ENCODE data around the gene CDH13. TPM values are rescaled to one million over a fixed set of nuclear protein-coding genes. Genes with fewer than 3 reads are reported as not detected.

CDH13 gene
- total RNA-seq, 1 donor from 2014 or later: 22.9 TPM

DNA sequence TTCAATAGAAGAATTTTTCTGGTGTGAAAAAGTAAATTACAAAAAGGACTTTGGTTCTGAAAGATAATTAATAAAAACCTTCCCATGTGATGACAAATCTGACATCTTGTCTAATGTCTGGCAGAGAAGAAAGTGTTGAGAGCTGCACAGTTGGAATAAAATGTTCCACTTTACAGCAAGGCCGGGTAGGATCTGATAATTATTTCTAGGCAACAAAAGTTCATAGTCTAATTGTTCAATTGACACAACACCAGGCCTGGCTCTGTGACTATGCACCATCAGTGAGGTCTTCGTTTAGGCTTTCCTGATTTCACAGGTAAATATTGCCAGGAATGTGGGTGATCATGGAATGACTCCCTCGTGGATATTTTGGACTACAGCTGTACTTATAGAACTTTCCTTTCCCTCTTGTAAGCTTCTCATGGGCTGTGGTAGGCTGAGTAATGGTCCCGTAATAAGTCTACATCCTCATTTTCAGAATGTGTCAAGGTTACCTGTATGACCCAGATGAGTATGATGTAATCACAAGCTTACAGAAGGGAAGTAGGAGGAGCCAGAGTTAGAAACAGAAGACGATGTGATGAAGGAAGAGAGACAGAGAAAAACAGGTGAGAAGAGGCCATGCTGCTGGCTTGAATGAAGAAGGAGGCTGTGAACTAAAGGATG lies 217.0 kb downstream of the CDH13 start:
- DNase-seq (ENCODE audit: low read depth): no peak

DNA sequence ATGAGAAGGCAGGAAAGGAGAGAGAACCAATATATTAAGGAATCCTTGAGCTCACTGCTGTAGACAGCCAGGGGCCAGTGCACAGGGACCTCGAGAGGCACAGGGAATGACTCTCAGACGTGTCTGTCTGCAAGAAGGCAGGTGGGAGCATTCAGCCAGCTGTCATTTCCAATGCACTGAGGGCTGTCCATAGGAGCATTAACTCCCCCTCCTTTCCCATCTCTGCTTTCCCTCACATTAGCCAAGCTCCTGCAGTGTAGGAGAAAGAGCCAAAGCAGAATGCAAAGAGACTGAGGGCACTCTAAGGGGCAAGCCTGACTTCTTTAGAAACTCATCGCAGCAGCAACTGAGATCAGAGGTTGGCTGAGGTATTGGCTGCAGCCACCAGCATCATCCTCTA lies 218.3 kb downstream of the CDH13 start:
- DNase-seq (ENCODE audit: low read depth): no peak

DNA sequence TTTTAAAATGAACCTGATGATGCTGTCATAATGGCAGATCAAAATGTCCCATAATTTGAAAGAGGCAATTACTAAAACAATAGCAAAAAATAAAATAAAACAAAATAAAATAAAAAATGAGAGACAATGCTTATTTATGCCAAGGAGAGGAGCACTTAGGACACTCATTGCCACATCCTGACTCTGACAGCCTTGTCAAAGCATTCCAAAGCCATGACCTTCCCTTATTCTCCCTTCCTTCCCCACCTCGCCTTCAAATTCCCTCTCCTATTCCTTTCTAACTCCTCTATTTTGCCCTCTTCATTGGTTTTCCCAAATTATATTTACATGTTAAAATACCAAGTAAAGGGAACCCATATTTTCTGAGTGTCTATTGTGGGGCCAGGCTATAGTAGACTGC lies 220.0 kb downstream of the CDH13 start:
- no peak for DNase-seq (ENCODE audit: low read depth)

DNA sequence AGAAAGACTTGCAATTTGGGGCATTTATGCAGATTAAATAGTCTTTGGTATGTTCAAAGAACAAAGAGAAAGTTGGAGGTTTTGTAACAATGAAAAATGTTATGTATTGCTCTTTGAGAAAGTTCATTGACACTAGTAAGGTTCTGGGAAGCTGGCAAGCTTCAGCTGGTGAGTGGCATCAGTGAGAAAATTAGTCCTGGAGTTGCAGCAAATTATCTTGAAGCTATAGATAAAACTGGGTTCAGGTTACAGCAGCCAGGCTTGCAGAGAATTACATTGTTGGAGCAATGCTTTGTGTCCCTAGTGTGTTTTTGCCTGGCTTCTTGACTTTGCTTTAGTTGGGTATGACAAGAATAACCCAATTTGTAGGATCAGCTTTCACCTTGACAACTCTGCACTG lies 221.2 kb downstream of the CDH13 start:
- no peak for DNase-seq (ENCODE audit: low read depth)

DNA sequence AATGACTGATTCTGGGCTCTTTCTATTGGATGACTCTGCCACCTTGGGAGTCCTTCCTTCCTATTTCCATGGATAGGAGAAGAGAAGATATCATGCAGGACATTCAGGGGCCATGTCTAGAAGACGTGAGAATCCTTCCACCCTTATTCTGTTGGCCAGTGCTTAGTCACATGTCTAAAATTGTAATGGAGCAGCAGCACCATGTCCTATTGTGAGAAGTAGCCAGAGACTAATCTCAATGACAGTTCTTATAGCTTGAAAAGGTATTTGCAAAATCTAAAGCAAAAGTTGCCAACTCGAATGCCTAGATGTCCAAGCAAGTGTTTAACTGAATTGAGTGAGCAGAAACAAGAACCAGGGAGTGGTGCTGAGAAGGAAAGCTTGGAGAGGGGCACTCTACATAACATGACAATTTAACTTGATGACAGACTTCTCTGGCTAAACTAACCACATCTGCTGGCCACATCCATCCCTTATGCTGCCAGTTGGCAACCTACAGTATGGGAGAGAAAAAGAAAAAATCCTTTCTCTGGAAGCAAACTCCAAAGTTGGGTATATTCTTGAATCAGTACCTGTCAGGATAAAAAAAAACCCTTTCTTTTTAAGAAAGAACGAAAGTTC lies 225.7 kb downstream of the CDH13 start:
- DNase-seq (ENCODE audit: low read depth): no peak

DNA sequence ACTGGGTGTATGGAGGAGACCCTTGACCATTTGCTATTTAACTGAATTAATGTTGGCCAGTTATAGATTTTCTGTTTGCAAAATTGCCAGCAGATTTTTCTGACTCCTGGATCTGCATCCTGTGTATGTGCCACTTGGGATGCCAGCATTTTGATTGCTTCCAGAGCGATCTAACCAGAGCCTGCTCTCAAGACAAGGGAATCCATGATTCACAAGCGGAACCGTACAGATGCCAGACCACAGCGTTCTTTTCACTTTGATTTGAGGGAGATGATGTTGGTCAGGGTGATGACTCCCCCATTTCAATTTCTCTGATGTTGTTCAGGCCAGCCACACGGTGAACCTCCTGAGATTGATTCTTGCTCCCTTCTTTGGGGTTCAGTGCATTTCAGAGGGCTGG lies 228.7 kb downstream of the CDH13 start:
- no peak for DNase-seq (ENCODE audit: low read depth)

DNA sequence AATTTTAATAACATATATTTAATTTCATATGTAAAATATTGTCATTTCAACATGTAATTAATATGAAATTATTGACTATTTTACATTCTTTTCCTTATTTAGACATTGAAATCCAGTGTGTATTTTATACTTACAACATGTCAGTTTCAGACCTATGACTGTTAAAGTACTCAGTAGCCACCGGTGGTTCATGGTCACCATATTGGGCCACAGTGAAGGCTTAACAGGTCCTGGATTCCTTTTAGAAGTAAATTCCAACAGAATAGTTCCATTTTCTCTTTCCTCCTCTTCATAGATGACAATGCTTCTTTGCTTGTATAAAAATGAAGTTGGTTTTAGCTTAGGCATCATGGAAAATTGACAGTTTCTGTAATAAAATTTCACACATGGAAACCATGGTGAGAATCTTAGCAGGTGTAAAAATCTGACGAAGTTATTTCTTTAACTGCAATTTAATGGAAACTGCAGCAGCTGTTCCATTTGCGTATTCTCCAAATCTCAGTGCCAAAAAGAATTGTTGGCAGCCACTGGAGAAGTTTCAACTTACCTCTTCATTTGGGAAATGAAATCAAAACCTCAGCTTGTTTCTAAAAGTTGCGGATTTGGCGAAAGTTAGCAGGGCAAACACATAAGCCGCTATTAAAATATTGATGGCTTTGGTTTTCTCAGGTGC lies 231.1 kb downstream of the CDH13 start:
- no peak for DNase-seq (ENCODE audit: low read depth)

DNA sequence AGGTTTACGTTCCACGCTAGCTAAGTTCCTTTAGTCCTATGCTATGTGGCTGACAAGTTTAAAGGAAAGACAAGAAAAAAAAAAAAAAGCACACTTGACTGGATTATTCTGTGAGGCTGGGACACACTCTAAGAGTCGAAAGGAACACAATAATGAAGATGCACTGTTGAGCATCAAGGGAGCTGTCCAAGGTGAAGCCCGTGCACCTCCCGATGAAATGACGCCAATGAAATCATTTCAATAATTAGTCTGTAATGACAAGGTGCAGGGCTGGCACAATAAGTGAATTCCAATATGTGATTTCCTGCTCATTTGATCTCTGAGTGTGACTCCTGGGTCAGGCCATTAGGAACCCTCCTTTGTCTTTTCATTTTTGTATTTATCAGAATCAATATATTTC lies 232.9 kb downstream of the CDH13 start:
- DNase-seq (ENCODE audit: low read depth): no peak

DNA sequence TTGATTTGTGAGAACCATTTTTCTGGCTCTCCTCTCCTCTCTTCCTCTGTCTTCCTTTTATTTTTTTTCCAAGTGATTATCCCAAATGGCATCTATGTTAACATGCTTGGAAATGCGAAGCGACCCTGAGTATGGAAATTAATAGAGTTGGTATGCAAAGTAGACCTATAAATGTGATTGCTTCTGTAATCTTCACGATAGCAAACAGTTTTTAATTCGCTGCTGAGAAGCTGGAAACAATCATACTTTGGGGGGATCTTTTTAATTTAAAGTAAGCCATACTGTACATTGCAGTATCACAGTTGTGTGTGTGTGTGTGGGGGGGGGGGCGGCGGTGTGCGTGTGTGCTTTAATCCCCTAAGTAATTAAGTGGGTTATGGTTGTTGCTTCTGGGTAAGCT lies 233.3 kb downstream of the CDH13 start:
- no peak for DNase-seq (ENCODE audit: low read depth)

DNA sequence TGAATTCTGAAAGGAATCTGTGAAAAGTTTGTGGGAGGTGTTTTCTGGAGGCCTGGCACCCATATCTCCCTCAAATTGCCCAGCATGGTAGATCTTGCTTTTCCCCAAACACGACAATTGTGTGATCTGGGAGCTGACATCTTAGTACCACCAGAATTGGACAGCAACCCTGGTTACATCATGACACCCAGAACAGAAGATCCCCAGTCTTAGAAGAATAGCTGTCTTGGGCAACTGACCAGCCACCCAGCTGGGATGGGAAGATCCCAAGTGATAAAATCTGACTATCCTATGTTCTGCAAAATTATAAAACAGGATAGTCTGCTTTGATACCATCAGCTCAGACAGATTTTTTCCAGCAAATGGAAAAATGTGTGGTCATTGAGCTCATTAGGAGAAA lies 235.3 kb downstream of the CDH13 start:
- DNase-seq (ENCODE audit: low read depth): no peak

DNA sequence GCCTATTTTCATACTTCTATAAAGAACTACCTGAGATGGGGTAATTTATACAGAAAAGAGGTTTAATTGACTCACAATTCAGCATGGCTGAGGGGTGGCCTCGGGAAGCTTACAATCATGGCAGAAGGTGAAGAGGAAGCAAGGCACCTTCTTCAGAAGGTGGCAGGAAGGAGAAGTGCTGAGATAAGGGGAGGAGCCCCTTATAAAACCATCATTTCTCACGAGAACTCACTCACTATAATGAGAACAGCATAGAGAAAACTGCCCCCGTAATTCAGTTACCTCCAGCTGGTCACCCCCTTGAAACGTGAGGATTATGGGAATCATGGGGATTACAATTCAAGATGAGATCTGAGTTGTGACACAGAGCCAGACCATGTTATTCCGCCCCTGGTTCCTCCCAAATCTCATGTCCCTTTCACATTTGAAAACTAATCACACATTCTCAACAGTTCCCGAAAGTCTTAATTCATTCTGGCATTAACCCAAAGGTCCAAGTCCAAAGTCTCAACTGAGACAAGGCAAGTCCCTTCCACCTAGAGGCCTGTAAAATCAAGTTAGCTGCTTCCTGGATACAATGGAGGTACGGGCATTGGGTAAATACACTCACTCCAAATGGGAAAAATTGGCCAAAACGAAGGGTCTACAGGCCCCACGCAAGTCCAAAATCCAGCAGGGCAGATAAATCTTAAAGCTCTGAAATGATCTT lies 237.7 kb downstream of the CDH13 start:
- no peak for DNase-seq (ENCODE audit: low read depth)

DNA sequence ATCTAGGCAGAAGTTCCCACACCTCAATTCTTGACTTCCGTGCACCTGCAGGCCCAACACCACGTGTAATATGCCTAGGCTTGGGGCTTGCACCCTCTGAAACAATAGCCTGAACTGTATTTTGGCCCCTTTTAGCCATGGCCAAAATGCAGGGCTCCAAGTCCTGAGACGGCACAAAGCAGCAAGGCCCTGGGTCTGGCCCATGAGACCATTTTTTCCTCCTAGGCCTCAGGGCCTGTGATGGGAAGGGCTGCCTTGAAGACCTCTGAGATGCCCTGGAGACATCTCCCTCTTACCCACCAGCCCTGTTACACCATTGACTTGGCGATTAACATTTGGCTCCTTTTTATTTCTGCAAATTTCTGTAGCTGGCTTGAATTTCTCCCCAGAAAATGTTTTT lies 238.6 kb downstream of the CDH13 start:
- no peak for DNase-seq (ENCODE audit: low read depth)

DNA sequence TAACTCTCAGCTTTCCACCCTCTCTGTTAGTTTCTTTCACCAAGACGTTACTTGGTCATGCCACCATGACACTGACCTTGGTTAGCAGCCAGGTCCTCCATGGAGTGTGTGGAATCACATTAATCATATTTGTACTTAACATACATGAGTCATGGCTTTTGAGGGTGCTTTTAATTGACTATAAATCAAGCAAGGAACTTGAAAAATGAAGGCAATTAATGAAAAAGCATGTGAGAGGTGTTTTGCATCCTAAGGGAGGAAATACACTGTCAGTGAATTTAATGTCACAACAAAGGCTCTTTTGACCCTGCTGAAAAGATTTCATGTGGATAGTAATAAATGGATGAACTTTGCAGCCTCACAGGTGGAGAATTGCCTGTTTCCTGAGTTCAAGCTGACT lies 240.7 kb downstream of the CDH13 start:
- no peak for DNase-seq (ENCODE audit: low read depth)

DNA sequence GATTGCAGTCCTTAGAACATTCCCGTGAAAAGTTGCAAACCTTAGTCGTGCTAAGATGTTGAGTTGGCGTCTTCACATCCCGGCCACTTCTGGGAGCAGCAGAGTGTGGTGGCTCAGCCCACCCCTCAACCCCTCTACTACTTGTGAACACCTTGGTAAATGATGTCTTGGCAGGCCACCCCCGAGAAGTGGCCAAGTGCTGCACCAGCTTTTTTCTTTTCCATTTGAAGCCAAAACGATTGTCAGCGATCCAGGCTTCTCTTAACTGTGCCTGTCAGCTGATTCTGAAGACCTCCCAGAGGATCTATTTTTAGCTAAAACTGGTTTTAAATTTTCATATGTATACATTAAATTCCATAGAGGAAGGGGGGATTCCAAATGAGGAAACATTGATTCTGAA lies 247.5 kb downstream of the CDH13 start:
- no peak for DNase-seq (ENCODE audit: low read depth)

DNA sequence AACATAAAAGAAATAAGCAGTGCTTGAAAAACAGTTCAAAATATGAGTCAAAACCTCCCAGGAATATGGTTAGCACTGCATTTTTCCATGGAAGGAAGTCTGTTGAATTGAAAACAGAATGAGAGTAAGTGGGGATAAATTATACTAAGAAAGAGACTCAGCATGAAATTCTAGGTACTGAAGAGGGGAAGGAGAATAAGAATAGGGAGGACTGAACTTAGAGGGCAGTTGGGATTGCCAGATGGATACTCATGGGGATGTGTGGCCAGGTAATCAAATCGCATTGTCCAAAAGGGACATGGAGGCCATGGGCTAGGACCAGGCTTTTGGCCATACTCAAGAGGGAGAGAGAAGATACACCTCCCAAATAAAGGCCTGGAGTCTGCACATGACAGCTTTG lies 247.9 kb downstream of the CDH13 start:
- DNase-seq (ENCODE audit: low read depth): no peak

DNA sequence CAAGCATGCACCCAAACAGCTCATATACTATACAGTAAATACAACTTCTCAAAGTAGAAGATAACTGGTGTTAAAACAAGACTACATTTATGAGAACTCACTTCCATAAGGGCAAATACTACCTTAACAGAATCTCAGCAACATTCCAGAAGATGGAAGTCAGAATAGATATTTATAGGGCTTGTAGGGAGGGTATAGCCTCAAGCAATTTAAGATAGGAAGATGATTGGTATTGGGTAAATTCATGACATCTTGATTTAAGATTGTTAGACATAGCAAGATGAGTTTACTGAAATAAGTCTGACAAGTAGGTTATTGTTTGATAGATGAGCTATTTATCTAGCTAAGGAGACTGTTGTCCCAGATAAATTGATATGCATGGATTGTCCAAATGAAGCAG lies 250.2 kb downstream of the CDH13 start:
- no peak for DNase-seq (ENCODE audit: low read depth)

DNA sequence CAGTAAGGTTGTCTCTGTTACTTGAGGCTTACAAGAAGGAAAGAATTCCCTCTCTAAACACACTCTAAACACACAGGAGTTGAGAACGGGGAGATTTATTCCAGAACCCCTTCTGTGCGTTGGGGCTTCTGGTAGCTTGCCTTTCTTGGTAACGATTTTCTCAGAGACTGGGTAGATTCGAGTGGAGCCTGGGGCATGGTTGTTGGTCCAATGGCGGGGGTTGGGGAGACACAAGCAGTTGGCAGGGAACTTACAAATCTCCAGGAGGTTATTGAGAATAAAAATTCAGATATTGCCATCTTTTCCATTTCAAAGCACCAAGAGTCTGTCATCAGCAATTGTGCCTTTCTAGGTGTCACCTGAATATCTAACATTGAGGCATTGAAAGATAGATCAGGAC lies 251.7 kb downstream of the CDH13 start:
- no peak for DNase-seq (ENCODE audit: low read depth)

DNA sequence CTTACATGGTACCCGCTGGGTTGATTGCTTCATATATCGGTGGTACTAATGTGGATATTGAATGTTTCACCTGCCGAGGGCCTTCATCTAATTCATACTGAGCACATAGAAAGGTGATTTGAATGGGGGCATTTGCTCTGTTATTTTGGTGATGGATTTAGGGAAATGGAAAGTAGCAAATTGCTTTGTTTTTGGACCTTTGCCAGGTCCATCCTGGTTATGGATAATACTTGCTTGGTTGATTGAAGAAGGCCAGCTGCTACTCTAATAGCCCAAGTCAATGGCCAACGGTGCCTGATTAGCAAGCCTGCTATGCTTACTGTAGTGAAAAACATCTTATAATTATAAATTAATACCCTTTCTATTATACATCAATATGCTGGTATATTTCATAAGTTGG lies 253.6 kb downstream of the CDH13 start:
- no peak for DNase-seq (ENCODE audit: low read depth)

DNA sequence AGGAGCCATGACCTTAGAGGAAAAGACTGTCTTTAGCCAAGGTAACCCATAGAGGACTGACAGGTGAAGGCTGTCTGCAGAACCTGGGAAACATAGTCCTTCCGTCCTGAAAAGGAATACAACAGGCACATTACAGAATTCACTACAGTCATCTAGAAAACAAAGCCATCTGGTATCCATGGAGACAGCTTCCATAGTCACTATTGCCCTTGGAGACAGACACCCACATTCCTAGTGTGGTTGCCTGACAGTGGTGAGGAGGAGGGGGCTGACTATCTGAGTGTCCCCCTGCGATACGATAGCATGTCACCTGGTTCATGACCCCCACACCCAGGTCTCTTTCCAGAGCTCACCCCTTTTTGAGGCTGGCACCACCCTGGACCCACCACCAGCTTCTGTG lies 254.7 kb downstream of the CDH13 start:
- DNase-seq (ENCODE audit: low read depth): no peak

DNA sequence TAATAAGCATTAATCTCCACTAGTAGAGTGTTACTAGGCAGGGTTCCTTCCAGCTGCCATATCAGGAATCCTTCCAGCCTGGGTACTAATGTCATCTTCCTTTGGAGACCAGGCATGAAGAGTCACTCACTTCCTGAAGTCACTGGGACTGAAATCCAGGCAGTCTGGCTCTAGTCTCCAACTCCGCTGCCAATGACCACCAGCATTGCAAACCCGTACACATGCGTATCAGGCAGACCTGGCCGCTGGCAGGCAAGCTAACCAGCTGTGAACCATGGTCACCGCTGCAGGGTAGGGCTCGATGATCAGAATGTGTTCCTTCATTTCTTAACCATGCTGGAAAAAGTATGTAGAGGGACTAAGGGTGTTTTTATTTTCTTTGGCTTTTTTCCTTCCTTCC lies 255.5 kb downstream of the CDH13 start:
- DNase-seq (ENCODE audit: low read depth): no peak

DNA sequence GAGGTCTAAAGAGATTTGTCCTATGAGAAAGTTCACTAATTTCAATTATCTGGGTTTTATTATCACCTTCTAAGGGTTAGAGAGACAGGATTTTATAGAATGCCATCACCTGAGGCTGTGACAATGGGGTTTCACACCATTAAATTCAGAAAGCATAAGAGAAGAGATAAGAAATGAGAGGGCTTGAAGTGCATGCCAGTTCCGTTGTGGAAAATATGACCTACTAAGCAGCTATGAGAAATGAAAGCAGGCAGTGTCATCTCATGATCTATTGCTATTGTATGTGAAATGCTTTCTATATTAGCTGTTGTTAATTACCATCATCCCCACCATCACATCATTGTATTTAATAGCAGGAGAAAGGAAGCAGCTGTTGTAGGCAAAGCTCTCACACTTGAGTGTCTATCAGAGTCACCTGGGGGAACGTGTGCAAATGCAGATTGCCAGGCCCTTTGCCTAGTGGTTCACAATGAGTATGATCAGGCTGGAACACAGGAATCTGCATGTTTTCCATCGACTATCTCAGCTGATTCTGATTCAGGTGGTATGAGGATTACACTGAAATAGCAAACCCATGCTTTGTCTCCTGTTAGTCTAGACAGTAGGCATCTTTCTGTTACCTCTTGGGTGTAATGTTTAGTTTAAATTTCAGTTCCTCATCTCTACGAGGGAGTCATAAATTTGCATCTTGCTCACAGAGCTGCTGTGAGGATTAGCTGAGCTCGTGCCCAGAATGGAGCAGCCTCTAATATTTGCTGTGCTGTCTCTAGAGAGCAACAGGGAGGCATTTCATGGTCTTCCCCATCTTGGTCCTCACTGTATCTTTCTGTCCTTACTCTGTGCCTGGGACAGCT lies 256.4 kb downstream of the CDH13 start:
- no peak for DNase-seq (ENCODE audit: low read depth)

DNA sequence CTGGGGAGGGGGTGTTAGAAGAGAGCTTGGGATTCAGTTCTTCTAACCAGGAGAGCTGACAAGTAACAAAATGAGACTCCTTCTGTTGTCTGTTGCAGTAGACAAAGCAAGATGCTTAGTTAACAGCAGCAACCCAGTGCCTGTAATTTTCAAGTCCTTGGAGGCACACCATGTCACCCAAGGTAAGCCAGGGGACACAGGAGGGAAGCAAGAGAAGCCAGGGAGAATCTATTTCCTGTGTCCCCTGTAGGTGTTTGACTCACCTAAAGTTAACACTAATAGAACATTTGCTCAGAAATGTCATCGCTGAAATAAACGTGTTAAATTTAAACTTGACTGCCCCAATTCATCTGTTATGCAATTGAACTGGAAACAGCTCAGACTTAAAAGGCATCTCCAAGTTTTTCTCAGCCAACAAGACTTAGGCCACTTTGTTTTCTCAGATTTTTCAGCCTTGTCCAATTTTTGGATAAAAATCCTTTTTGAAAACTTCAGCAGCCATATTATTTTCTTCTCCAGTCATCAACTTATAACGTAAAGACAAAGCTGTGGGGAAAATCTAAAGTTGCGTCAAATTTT lies 257.6 kb downstream of the CDH13 start:
- no peak for DNase-seq (ENCODE audit: low read depth)
